NT2/D1 (cell line): ENCODE measurements around the gene CYYR1.

ENCODE experiments used
- SUZ12 ChIP-seq: IDR thresholded peaks from 2 replicates; pipeline ENCODE4 v1.6.1; 2011; ENCODE audit not compliant: insufficient read length, insufficient read depth; ENCODE audit errors: extremely low read depth
- YY1 ChIP-seq: IDR thresholded peaks from 2 replicates; pipeline ENCODE4 v1.6.1; 2011; ENCODE audit not compliant: insufficient read length, insufficient read depth
- ZNF274 ChIP-seq: IDR thresholded peaks from 2 replicates; pipeline ENCODE4 v1.6.1; 2011; ENCODE audit warnings: mild to moderate bottlenecking, low read depth, low read length

DNA sequence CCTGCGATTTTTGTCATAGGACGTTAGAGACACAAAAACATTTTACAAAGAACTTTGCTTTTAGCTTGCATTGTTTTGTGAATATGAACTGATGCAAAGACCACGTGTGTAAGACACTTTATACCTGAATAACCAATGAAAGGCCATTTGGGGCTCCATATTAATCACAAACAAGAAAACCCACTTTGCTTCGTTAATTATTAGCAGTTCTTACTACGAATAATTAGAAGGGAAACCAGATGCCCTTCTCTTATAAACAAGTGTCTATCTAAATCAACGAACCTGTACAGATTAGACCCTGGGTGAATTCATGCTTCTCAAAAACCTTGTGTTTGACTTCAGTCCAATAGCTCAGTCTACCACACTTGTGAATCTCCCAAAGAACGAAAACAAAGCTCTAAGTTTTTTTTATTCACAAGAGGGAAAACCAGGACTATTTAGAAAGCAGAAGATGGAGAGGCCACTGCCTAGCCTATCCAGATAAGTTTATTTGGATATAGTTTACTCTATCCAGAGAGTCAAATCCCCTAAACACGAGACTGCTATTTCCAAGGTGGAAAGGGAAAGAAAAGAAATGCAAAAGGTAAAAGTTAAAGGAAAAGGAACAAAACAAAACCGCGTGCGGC lies 897 bp downstream of the CYYR1 start:
- no peak for TF ChIP-seq YY1
- TF ChIP-seq SUZ12, result peak; percentile 7
- no peak for TF ChIP-seq ZNF274
